GM12878 (cell line): ENCODE data around the gene PKN2. TPM values are rescaled to one million over a fixed set of nuclear protein-coding genes. Genes with fewer than 3 reads are reported as not detected.
A peak's percentile ranks its signal among the peaks of the same experiment; 100 is the strongest.

Source experiments
- ATAC-seq: fragments of 200-7000 bp; cut with Tn5 transposase; 3 replicates; pipeline ENCODE4 v1.9.1; 2020; ENCODE audit warnings: mild to moderate bottlenecking, moderate library complexity
- BruUV-seq: library from RNA; stranded (reverse); fragments of 400-500 nt; replicated peaks from 2 replicates; lab custom pipeline; 2021; lab: Mats Ljungman, UMichigan
- CTCF ChIA-PET: fragments of 300-600 bp; sonication (Branson Sonifier 250); formaldehyde crosslinking; extraction: SDS; loops from one replicate; lab custom pipeline; 2021; ENCODE audit warnings: inconsistent platforms; lab: Yijun Ruan, JAX
- POLR2A ChIA-PET: fragments of 350-600 bp; formaldehyde crosslinking; extraction: SDS; loops from one replicate; lab custom pipeline; 2021; ENCODE audit warnings: inconsistent platforms; lab: Charles Lee
- RAD21 ChIA-PET: fragments of 300-600 bp; sonication (Branson Sonifier 250); formaldehyde crosslinking; loops from one replicate; lab custom pipeline; 2023; ENCODE audit warnings: antibody characterized with exemption; ENCODE audit not compliant: unreplicated experiment; lab: Charles Lee
- SMC1A ChIA-PET: fragments of 300-600 bp; sonication (Branson Sonifier 250); formaldehyde crosslinking; loops from one replicate; lab custom pipeline; 2023; ENCODE audit not compliant: unreplicated experiment, uncharacterized antibody; lab: Charles Lee
- DNase-seq: peaks from one replicate; pipeline ENCODE4 v3.0.0-alpha.2; 2011; ENCODE audit warnings: low read depth, low spot score
- FAIRE-seq: peaks from 3 replicates; lab custom pipeline; 2011; peaks lifted over from hg19 to GRCh38; lab: Jason Lieb, UNC
- H2AFZ ChIP-seq: 2 replicates; pipeline ENCODE4 v1.6.0; 2011; ENCODE audit warnings: low read depth, low read length, control low read depth; ENCODE audit not compliant: control insufficient read depth
- H3K27ac ChIP-seq: 2 replicates; pipeline ENCODE4 v1.5.1; 2011; ENCODE audit warnings: control low read depth; ENCODE audit not compliant: control insufficient read depth, insufficient read depth
- H3K27me3 ChIP-seq, 2 experiments: replicated peaks in 1 of 2; 2 replicates each; pipeline versions ENCODE4 v1.6.0 to v1.6.1; 2011; ENCODE audit warnings: low read length in 1 of 2; ENCODE audit not compliant: control insufficient read depth in 2 of 2, insufficient read depth in 2 of 2
- H3K36me3 ChIP-seq, 2 experiments: 2 replicates each; pipeline ENCODE4 v1.5.1; 2011; ENCODE audit warnings: low read length in 1 of 2; ENCODE audit not compliant: control insufficient read depth in 2 of 2, insufficient read depth in 2 of 2
- H3K4me1 ChIP-seq: 2 replicates; pipeline ENCODE4 v1.6.1; 2011; ENCODE audit warnings: mild to moderate bottlenecking, low read length, moderate library complexity, mixed read lengths; ENCODE audit not compliant: control insufficient read depth, insufficient read depth
- H3K4me2 ChIP-seq: 2 replicates; pipeline ENCODE4 v1.6.0; 2011; ENCODE audit warnings: control low read depth; ENCODE audit not compliant: control insufficient read depth, insufficient read depth
- H3K4me3 ChIP-seq: fragments of 200-600 bp; sonication (generic); 2 replicates; pipeline ENCODE4 v1.5.1; 2016
- H3K79me2 ChIP-seq: 2 replicates; pipeline ENCODE4 v1.6.0; 2011; ENCODE audit warnings: low read length; ENCODE audit not compliant: control insufficient read depth, insufficient read depth
- H3K9ac ChIP-seq: 2 replicates; pipeline ENCODE4 v1.8.0; 2011; ENCODE audit warnings: low read length, control low read depth, mixed read lengths; ENCODE audit not compliant: control insufficient read depth, insufficient read depth
- H3K9me3 ChIP-seq: replicated peaks from 3 replicates; pipeline ENCODE4 v1.5.1; 2011; ENCODE audit warnings: mild to moderate bottlenecking, low read length; ENCODE audit not compliant: control insufficient read depth, insufficient read depth
- H4K20me1 ChIP-seq: 2 replicates; pipeline ENCODE4 v1.6.0; 2011; ENCODE audit not compliant: control insufficient read depth, insufficient read depth
- CEBPB ChIP-seq, 2 experiments: fragments of 150-350 bp in 1 of 2; IDR thresholded peaks; 2 replicates each; pipeline ENCODE4 v1.6.1; 2012 to 2014; ENCODE audit warnings: low read depth in 2 of 2, low read length in 2 of 2, borderline replicate concordance in 1 of 2, inconsistent platforms in 1 of 2
- CREM ChIP-seq: IDR thresholded peaks from 2 replicates; pipeline ENCODE4 v1.6.1; 2014; ENCODE audit warnings: antibody characterized with exemption, low read depth
- HDGF ChIP-seq: fragments of 450-650 bp; IDR thresholded peaks from 2 replicates; pipeline ENCODE4 v1.6.1; 2016; ENCODE audit warnings: antibody characterized with exemption
- IRF4 ChIP-seq: IDR thresholded peaks from 2 replicates; pipeline ENCODE4 v1.6.1; 2011; ENCODE audit warnings: low read depth, low read length
- KAT2A ChIP-seq: conservative IDR thresholded peaks from 2 replicates; pipeline ENCODE4 v1.6.1; 2011; ENCODE audit warnings: low read depth, low read length; ENCODE audit not compliant: control insufficient read depth
- NFIC ChIP-seq: IDR thresholded peaks from 2 replicates; pipeline ENCODE4 v1.6.1; 2012; ENCODE audit warnings: low read depth, mild to moderate bottlenecking, inconsistent platforms, low read length, moderate library complexity
- NFXL1 ChIP-seq: fragments of 450-650 bp; IDR thresholded peaks from 2 replicates; pipeline ENCODE4 v1.6.1; 2017; ENCODE audit warnings: antibody characterized with exemption, mild to moderate bottlenecking, borderline replicate concordance
- RFX5 ChIP-seq: IDR thresholded peaks from 2 replicates; pipeline ENCODE4 v1.6.1; 2011; ENCODE audit warnings: low read depth, low read length, improper control_type of control experiment
- SMC3 ChIP-seq: IDR thresholded peaks from 2 replicates; pipeline ENCODE4 v1.6.1; 2011; ENCODE audit warnings: low read length, improper control_type of control experiment, borderline replicate concordance
- TAF1 ChIP-seq: IDR thresholded peaks from 2 replicates; pipeline ENCODE4 v1.6.1; 2011; ENCODE audit warnings: mild to moderate bottlenecking, low read depth, low read length, borderline replicate concordance
- TBL1XR1 ChIP-seq: IDR thresholded peaks from 2 replicates; pipeline ENCODE4 v1.6.1; 2012; ENCODE audit warnings: low read depth, low read length, improper control_type of control experiment
- YY1 ChIP-seq: IDR thresholded peaks from 2 replicates; pipeline ENCODE4 v1.6.1; 2011; ENCODE audit warnings: low read depth, mild to moderate bottlenecking, low read length
- ZBTB40 ChIP-seq: fragments of 450-650 bp; IDR thresholded peaks from 2 replicates; pipeline ENCODE4 v1.6.1; 2016; ENCODE audit warnings: mild to moderate bottlenecking, moderate library complexity, borderline replicate concordance
- ZNF24 ChIP-seq: fragments of 450-650 bp; IDR thresholded peaks from 2 replicates; pipeline ENCODE4 v1.6.1; 2017; ENCODE audit warnings: antibody characterized with exemption, mild to moderate bottlenecking
- WGBS: methylation state at CpG from one replicate; pipeline ENCODE4 v1.1.6; 2016; ENCODE audit warnings: low lambda C conversion rate; ENCODE audit not compliant: insufficient replicate concordance, insufficient coverage; ENCODE audit errors: missing lambda C conversion rate; 5-methylcytosine and 5-hydroxymethylcytosine counted together
- in situ Hi-C: fragments of 300-500 bp; cut with MboI; formaldehyde crosslinking; loops from 9 replicates; pipeline ENCODE4 v1.14.3; 2018; ENCODE audit warnings: mixed read lengths
- intact Hi-C: fragments of 100-400 bp; cut with micrococcal nuclease; formaldehyde crosslinking; loops from one replicate; pipeline ENCODE4 v1.14.2; 2022; ENCODE audit not compliant: unreplicated experiment
- polyA plus RNA-seq, 11 experiments: library from polyadenylated mRNA; depleted of rRNA in 4 of 11; unstranded in 6 of 11; stranded (reverse) in 5 of 11; fragments of >200 nt; fragmentation: Nextera tagmentation in 4 of 11; fragmentation: Illumina TruSeq in 1 of 11; extraction: Ambion mirVana in 4 of 11; extraction: Trizol in 1 of 11; gene quantifications; 1 replicate in 1 of 11; 2 replicates in 10 of 11; pipeline versions ENCODE4 v1.2.1 to v1.2.3, GENCODE V29; 2011 to 2016; ENCODE audit warnings: inconsistent platforms in 2 of 11, missing spikeins in 2 of 11, low read depth in 1 of 11
- total RNA-seq, 4 experiments: library from RNA; depleted of rRNA in 3 of 4; stranded (reverse); fragments of >200 nt in 3 of 4; fragmentation: Illumina TruSeq in 1 of 4; extraction: Trizol in 1 of 4; gene quantifications; 2 replicates each; pipeline versions ENCODE4 v1.2.1 to v1.2.3, GENCODE V29; 2013 to 2021

The PKN2 gene
- total and polyA plus RNA-seq, 10 of the 15 experiments (the other 5 are each of a cell fraction or from before 2014, with no cell fraction given), result 2.6 to 18.3 (median 12.9) TPM

- Histone ChIP-seq H3K9me3 (no peaks in the 10 kb centered on the region), H4K20me1 (no peaks in the 10 kb centered on the region), H3K4me2 (no peak overlapping the region), H3K4me1 (no peaks in the 10 kb centered on the region), H3K9ac (no peak overlapping the region), H3K36me3 (no peaks in the 10 kb centered on the region), H3K27me3 (no peaks in the 10 kb centered on the region), H3K79me2 (no peaks in the 10 kb centered on the region), H3K4me3 (no peak overlapping the region), H3K27ac (no peak overlapping the region), H2AFZ (no peak overlapping the region)
- FAIRE-seq (no peak), ATAC-seq (no peak), DNase-seq (no peak)
- POLR2A ChIA-PET, result interaction anchor here (1.0 to 1.1 kb wide), 3 partner anchors 13 to 38 kb away, joined by 4 to 7 read pairs (median 5); no protein-coding TSS in a partner anchor
- BruUV-seq, result no TSS peak
- SMC1A ChIA-PET, result interaction anchor here (0.9 to 5.3 kb wide), 11 partner anchors 10 to 230 kb away, joined by 3 to 20 read pairs (median 6); no protein-coding TSS in a partner anchor
- 57% methylated on average over 6 of the region's 6 CpGs for WGBS
- CTCF ChIA-PET, result interaction anchor here (0.6 to 17.1 kb wide), 6 partner anchors 9 to 240 kb away, joined by 4 to 293 read pairs (median 6); partner anchors contain the start of gene PKN2
- in situ Hi-C loops (no loop called here), intact Hi-C loops (no loop called here)
- RAD21 ChIA-PET, result interaction anchor here (0.7 to 2.4 kb wide), 5 partner anchors 8 to 229 kb away, joined by 3 to 21 read pairs (median 4); partner anchors contain the start of gene PKN2
- TF ChIP-seq TBL1XR1, result no peak
- no peak for TF ChIP-seq NFIC
- no peak for TF ChIP-seq CEBPB (IDR thresholded peaks at IDR 0.05; ENCODE audit: borderline replicate concordance in 1 of 2, low read depth in 2 of 2, low read length in 2 of 2)
- no peak for TF ChIP-seq HDGF
- TF ChIP-seq NFXL1, result no peak
Observed at GRCh38 chr1:88647749-88648415, 36.2 kb upstream of the PKN2 start.

GRCh38 chr1:88648706-88649105, 35.4 kb upstream of the PKN2 start:
- H3K4me2 ChIP-seq, result no peak overlapping the region
- no peaks in the 10 kb centered on the region for H3K36me3 ChIP-seq
- H3K79me2 ChIP-seq, result no peaks in the 10 kb centered on the region
- intact Hi-C loops, result no loop called here
- no peak overlapping the region for H3K27ac ChIP-seq
- peak; percentile 68 for FAIRE-seq
- no peaks in the 10 kb centered on the region for H3K27me3 ChIP-seq
- no peak overlapping the region for H3K4me3 ChIP-seq
- ChIA-PET CTCF (interaction anchor here (1.5 to 17.1 kb wide), 3 partner anchors 8 to 229 kb away, joined by 4 to 293 read pairs (median 37); partner anchors contain the start of gene PKN2), SMC1A (interaction anchor here (1.3 to 5.3 kb wide), 3 partner anchors 9 to 227 kb away, joined by 5 to 20 read pairs (median 8); no protein-coding TSS in a partner anchor), RAD21 (interaction anchor here (2.4 kb wide), 1 partner anchor 36 kb away, joined by 21 read pairs; the partner anchor contains the start of gene PKN2), POLR2A (interaction anchor here (0.6 kb wide), 1 partner anchor 962 kb away, joined by 3 read pairs; no protein-coding TSS in a partner anchor)
- H3K9me3 ChIP-seq, result no peaks in the 10 kb centered on the region
- no peaks in the 10 kb centered on the region for H3K4me1 ChIP-seq
- whole genome bisulfite sequencing, result 43% methylated on average over 2 of the region's 2 CpGs
- no peak overlapping the region for H2AFZ ChIP-seq
- H4K20me1 ChIP-seq, result no peaks in the 10 kb centered on the region
- no peak for ATAC-seq
- in situ Hi-C loops, result no loop called here
- no TSS peak for BruUV-seq
- H3K9ac ChIP-seq, result no peak overlapping the region
- no peak for DNase-seq
- no peak for TF ChIP-seq YY1
- TF ChIP-seq ZBTB40, result no peak
- no peak for TF ChIP-seq KAT2A
- no peak for TF ChIP-seq SMC3
- TF ChIP-seq TAF1, result no peak
- TF ChIP-seq RFX5, result no peak
- no peak for TF ChIP-seq CREM
- no peak for TF ChIP-seq ZNF24
- no peak for TF ChIP-seq IRF4
